ENCODE data around the gene PRR35.

PRR35 gene

GRCh38 chr16:568401-569258, 8.4 kb downstream of the PRR35 start:
- TF ChIP-seq, protein P1, sequence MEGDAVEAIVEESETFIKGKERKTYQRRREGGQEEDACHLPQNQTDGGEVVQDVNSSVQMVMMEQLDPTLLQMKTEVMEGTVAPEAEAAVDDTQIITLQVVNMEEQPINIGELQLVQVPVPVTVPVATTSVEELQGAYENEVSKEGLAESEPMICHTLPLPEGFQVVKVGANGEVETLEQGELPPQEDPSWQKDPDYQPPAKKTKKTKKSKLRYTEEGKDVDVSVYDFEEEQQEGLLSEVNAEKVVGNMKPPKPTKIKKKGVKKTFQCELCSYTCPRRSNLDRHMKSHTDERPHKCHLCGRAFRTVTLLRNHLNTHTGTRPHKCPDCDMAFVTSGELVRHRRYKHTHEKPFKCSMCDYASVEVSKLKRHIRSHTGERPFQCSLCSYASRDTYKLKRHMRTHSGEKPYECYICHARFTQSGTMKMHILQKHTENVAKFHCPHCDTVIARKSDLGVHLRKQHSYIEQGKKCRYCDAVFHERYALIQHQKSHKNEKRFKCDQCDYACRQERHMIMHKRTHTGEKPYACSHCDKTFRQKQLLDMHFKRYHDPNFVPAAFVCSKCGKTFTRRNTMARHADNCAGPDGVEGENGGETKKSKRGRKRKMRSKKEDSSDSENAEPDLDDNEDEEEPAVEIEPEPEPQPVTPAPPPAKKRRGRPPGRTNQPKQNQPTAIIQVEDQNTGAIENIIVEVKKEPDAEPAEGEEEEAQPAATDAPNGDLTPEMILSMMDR (IDR thresholded peaks at IDR 0.05; ENCODE audit: poor library complexity, severe bottlenecking) = no peak
- Histone ChIP-seq H3K27me3 (ENCODE audit: insufficient read depth, poor library complexity, severe bottlenecking) (no peaks in the 10 kb centered on the region), H3K4me3 (ENCODE audit: severe bottlenecking) (peak overlapping the region; percentile 98), H3K27ac (ENCODE audit: poor library complexity, severe bottlenecking) (peak overlapping the region; percentile 49), H3K9me3 (ENCODE audit: severe bottlenecking) (no peaks in the 10 kb centered on the region), H3K4me1 (ENCODE audit: insufficient read depth, poor library complexity, severe bottlenecking) (peaks cover 11% of the 10 kb centered on the region), H3K36me3 (ENCODE audit: low read depth) (no peaks in the 10 kb centered on the region)
- ATAC-seq (ENCODE audit: low read depth) (peak; percentile 37), DNase-seq (ENCODE audit: low spot score) (no peak)

GRCh38 chr16:569445-570254, 9.5 kb downstream of the PRR35 start, which contains the start of gene PIGQ:
Gene PIGQ, plus strand, starts transcription at chr16:569968. Its CDS starts 4,107 bp downstream, at chr16:574075.
- TF ChIP-seq, protein P1 (IDR thresholded peaks at IDR 0.05; ENCODE audit: poor library complexity, severe bottlenecking) = no peak
- ATAC-seq (ENCODE audit: low read depth) (peak; percentile 60), DNase-seq (ENCODE audit: low spot score) (no peak)
- Histone ChIP-seq H3K4me3 (ENCODE audit: severe bottlenecking) (peak within 1 kb of the TSS; percentile 98), H3K27ac (ENCODE audit: poor library complexity, severe bottlenecking) (peak within 1 kb of the TSS; percentile 49), H3K9me3 (ENCODE audit: severe bottlenecking) (no peaks in the 10 kb centered on the region), H3K4me1 (ENCODE audit: insufficient read depth, poor library complexity, severe bottlenecking) (peaks cover 11% of the 10 kb centered on the region), H3K27me3 (ENCODE audit: insufficient read depth, poor library complexity, severe bottlenecking) (no peaks in the 10 kb centered on the region), H3K36me3 (ENCODE audit: low read depth) (peaks cover 6% of the 10 kb centered on the region; the same call in 1 of the 2 replicates)

DNA sequence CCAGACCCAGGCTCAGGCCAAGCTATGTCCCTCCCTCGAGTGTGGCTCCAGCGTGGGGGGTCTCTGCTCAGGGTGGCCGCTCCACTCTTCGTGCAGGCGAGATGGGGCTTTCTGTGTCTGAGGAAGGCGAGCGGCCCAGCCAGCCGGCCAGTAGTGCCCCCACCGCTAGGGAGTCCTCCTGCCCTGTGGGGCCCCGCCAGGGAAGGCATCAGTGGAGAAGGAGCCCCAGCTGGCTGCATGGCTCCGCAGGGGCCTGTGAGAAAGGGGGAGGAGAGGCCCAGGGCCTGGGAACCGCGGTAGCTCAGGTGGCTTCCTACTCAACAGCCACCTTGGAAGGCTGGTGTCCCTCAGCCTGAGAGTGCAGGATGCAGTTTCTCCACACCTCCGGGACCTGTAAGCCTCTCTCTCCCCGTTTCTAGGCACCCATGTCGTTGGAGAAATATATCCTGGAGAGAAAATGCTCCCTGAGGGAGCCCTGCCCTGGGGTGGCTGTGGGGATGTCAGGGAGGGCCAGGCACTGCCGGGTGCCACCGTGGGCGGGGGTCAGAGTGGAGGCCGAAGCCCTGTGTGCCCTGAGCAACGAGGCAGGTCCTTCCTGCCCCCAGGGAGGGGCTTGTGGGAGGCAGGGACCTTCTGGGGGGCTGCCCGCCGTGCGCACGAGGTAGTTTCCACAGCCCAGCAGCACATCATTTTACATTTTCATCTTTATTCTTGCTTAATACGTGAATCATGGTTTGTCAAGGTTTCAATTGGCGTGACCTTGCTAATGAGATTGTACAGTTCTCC, 12.9 kb downstream of the PRR35 start:
- DNase-seq (ENCODE audit: low spot score) = no peak
- ATAC-seq (ENCODE audit: low read depth) = no peak

DNA sequence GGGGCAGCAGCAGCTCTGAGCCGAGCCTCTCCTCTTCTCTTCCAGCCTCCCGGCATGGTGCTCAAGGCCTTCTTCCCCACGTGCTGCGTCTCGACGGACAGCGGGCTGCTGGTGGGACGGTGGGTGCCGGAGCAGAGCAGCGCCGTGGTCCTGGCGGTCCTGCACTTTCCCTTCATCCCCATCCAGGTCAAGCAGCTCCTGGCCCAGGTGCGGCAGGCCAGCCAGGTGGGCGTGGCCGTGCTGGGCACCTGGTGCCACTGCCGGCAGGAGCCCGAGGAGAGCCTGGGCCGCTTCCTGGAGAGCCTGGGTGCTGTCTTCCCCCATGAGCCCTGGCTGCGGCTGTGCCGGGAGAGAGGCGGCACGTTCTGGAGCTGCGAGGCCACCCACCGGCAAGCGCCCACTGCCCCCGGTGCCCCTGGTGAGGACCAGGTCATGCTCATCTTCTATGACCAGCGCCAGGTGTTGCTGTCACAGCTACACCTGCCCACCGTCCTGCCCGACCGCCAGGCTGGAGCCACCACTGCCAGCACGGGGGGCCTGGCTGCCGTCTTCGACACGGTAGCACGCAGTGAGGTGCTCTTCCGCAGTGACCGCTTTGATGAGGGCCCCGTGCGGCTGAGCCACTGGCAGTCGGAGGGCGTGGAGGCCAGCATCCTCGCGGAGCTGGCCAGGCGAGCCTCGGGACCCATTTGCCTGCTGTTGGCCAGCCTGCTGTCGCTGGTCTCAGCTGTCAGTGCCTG, 14.0 kb downstream of the PRR35 start:
- Histone ChIP-seq H3K9me3 (ENCODE audit: severe bottlenecking) (no peaks in the 10 kb centered on the region), H3K4me1 (ENCODE audit: insufficient read depth, poor library complexity, severe bottlenecking) (peaks cover 2% of the 10 kb centered on the region), H3K36me3 (ENCODE audit: low read depth) (peaks cover 7% of the 10 kb centered on the region; the same call in 1 of the 2 replicates), H3K27ac (ENCODE audit: poor library complexity, severe bottlenecking) (no peak overlapping the region), H3K4me3 (ENCODE audit: severe bottlenecking) (no peak overlapping the region), H3K27me3 (ENCODE audit: insufficient read depth, poor library complexity, severe bottlenecking) (no peaks in the 10 kb centered on the region)
- TF ChIP-seq, protein P1 (IDR thresholded peaks at IDR 0.05; ENCODE audit: poor library complexity, severe bottlenecking) = no peak
- DNase-seq (ENCODE audit: low spot score) (no peak), ATAC-seq (ENCODE audit: low read depth) (no peak)

More for the DNA sequence above, 12.9 kb downstream of the PRR35 start:
- TF ChIP-seq, protein P1 (IDR thresholded peaks at IDR 0.05; ENCODE audit: poor library complexity, severe bottlenecking) = no peak
- Histone ChIP-seq H3K4me3 (ENCODE audit: severe bottlenecking) (no peak overlapping the region), H3K36me3 (ENCODE audit: low read depth) (peaks cover 7% of the 10 kb centered on the region; the same call in 1 of the 2 replicates), H3K9me3 (ENCODE audit: severe bottlenecking) (no peaks in the 10 kb centered on the region), H3K27me3 (ENCODE audit: insufficient read depth, poor library complexity, severe bottlenecking) (no peaks in the 10 kb centered on the region), H3K27ac (ENCODE audit: poor library complexity, severe bottlenecking) (no peak overlapping the region), H3K4me1 (ENCODE audit: insufficient read depth, poor library complexity, severe bottlenecking) (peaks cover 6% of the 10 kb centered on the region)
